Fibroblast of mammary gland (primary cell): ENCODE results near the gene MCM5.
"Not testable (repeated sequence)": the region's sequence is repeated elsewhere in the genome, so short reads cannot be mapped to it uniquely, and the experiment has no call there.

ENCODE experiments used
- DNase-seq: peaks from one replicate; pipeline ENCODE4 v3.0.0-alpha.2; 2010; ENCODE audit warnings: low read depth
- H3K4me3 ChIP-seq: 2 replicates; pipeline ENCODE4 v1.5.1; 2011; ENCODE audit warnings: low read depth, mild to moderate bottlenecking, low read length, moderate library complexity; ENCODE audit not compliant: control insufficient read depth
- CTCF ChIP-seq: conservative IDR thresholded peaks from 2 replicates; pipeline ENCODE4 v1.5.1; 2011; ENCODE audit warnings: low read depth, low read length, inconsistent platforms; ENCODE audit not compliant: control insufficient read depth, insufficient read depth

The MCM5 gene

GRCh38 chr22:35436421-35436820, 36.5 kb downstream of the MCM5 start:
- DNase-seq = no peak
- H3K4me3 ChIP-seq = no peak overlapping the region
- TF ChIP-seq CTCF = no peak

GRCh38 chr22:35437049-35437448, 37.1 kb downstream of the MCM5 start:
- no peak overlapping the region for H3K4me3 ChIP-seq
- TF ChIP-seq CTCF = no peak
- no peak for DNase-seq

GRCh38 chr22:35438673-35439364, 38.9 kb downstream of the MCM5 start:
- not testable (repeated sequence) for H3K4me3 ChIP-seq, DNase-seq

GRCh38 chr22:35439365-35439717, 39.4 kb downstream of the MCM5 start:
- H3K4me3 ChIP-seq = no peak overlapping the region
- no peak for TF ChIP-seq CTCF
- no peak for DNase-seq

- TF ChIP-seq CTCF = no peak
Observed at GRCh38 chr22:35440129-35440528, 40.2 kb downstream of the MCM5 start.

GRCh38 chr22:35441489-35442100, 41.7 kb downstream of the MCM5 start:
- no peak for TF ChIP-seq CTCF
- no peak for DNase-seq
- no peak overlapping the region for H3K4me3 ChIP-seq

More at GRCh38 chr22:35440129-35440528, 40.2 kb downstream of the MCM5 start:
- peak; percentile 41 for DNase-seq
- H3K4me3 ChIP-seq = no peak overlapping the region

- no peak for TF ChIP-seq CTCF
- H3K4me3 ChIP-seq = no peak overlapping the region
- no peak for DNase-seq
Observed at GRCh38 chr22:35442471-35442870, 42.5 kb downstream of the MCM5 start.
